ENCODE measurements around the gene ITPK1. TPM values are rescaled to one million over a fixed set of nuclear protein-coding genes. Genes with fewer than 3 reads are reported as not detected.

Gene ITPK1
- total RNA-seq, 2 donors from 2014 or later, result 77.1 to 118 TPM

- Histone ChIP-seq H3K9me3 (no peaks in the 10 kb centered on the region), H3K4me3 (no peak overlapping the region), H3K27ac (peak overlapping the region in 1 of 2 donors; percentile 41), H3K36me3 (no peaks in the 10 kb centered on the region), H3K27me3 (replicated peaks; ENCODE audit: insufficient read depth) (no peaks in the 10 kb centered on the region), H3K4me1 (replicated peaks) (peaks cover 4% of the 10 kb centered on the region)
- no peak for DNase-seq (ENCODE audit: low spot score)
- intact Hi-C loops (cut with DNase I), result no loop called here
- no peak for TF ChIP-seq CTCF (IDR thresholded peaks at IDR 0.05)
- no peak for TF ChIP-seq POLR2AphosphoS5 (IDR thresholded peaks at IDR 0.05)
- TF ChIP-seq POLR2A (IDR thresholded peaks at IDR 0.05), result no peak
- WGBS, result 85% methylated on average over 25 of the region's 25 CpGs
Measured at GRCh38 chr14:92987713-92988510, 127.8 kb downstream of the ITPK1 start.

- no peaks in the 10 kb centered on the region for H3K36me3 ChIP-seq
- peaks cover 4% of the 10 kb centered on the region for H3K4me1 ChIP-seq (replicated peaks)
- H3K27me3 ChIP-seq (replicated peaks; ENCODE audit: insufficient read depth), result no peaks in the 10 kb centered on the region
- no peaks in the 10 kb centered on the region for H3K9me3 ChIP-seq
- no peak overlapping the region for H3K4me3 ChIP-seq
- peak overlapping the region in 1 of 2 donors; percentile 41 for H3K27ac ChIP-seq
- TF ChIP-seq POLR2A (IDR thresholded peaks at IDR 0.05), result no peak
- no peak for TF ChIP-seq POLR2AphosphoS5 (IDR thresholded peaks at IDR 0.05)
- no peak for TF ChIP-seq CTCF (IDR thresholded peaks at IDR 0.05)
- intact Hi-C loops (cut with DNase I), result no loop called here
- WGBS, result 93% methylated on average over 5 of the region's 5 CpGs
- no peak for DNase-seq (ENCODE audit: low spot score)
Measured at GRCh38 chr14:92987148-92987570, 128.6 kb downstream of the ITPK1 start.

- H3K9me3 ChIP-seq, result no peaks in the 10 kb centered on the region
- DNase-seq (ENCODE audit: low spot score), result peak; percentile 39
- H3K27me3 ChIP-seq (replicated peaks; ENCODE audit: insufficient read depth), result no peaks in the 10 kb centered on the region
- peak overlapping the region; percentile 27 to 39 for H3K27ac ChIP-seq
- TF ChIP-seq POLR2A (IDR thresholded peaks at IDR 0.05) (no peak), CTCF (IDR thresholded peaks at IDR 0.05) (no peak), POLR2AphosphoS5 (IDR thresholded peaks at IDR 0.05) (no peak)
- H3K36me3 ChIP-seq, result no peaks in the 10 kb centered on the region
- 76% methylated on average over 6 of the region's 6 CpGs for WGBS
- no peak overlapping the region for H3K4me3 ChIP-seq
- intact Hi-C loops (cut with DNase I), result no loop called here
- peaks cover 4% of the 10 kb centered on the region for H3K4me1 ChIP-seq (replicated peaks)
Measured at GRCh38 chr14:92986254-92987147, 129.2 kb downstream of the ITPK1 start.

GRCh38 chr14:92985521-92985920 lies 130.2 kb downstream of the ITPK1 start:
- Histone ChIP-seq H3K9me3 (no peaks in the 10 kb centered on the region), H3K27ac (peak overlapping the region; percentile 27 to 39), H3K4me1 (replicated peaks) (peaks cover 4% of the 10 kb centered on the region), H3K36me3 (no peaks in the 10 kb centered on the region), H3K27me3 (replicated peaks; ENCODE audit: insufficient read depth) (no peaks in the 10 kb centered on the region), H3K4me3 (no peak overlapping the region)
- intact Hi-C loops (cut with DNase I), result no loop called here
- TF ChIP-seq CTCF (IDR thresholded peaks at IDR 0.05) (no peak), POLR2A (IDR thresholded peaks at IDR 0.05) (no peak), POLR2AphosphoS5 (IDR thresholded peaks at IDR 0.05) (no peak)
- 86% methylated on average over 4 of the region's 4 CpGs for WGBS
- no peak for DNase-seq (ENCODE audit: low spot score)

Measured in prostate gland (tissue), 2 donors.